ENCODE measurements around the gene GARIN1A. TPM values are rescaled to one million over a fixed set of nuclear protein-coding genes. Genes with fewer than 3 reads are reported as not detected.
"Not testable (repeated sequence)": the region's sequence is repeated elsewhere in the genome, so short reads cannot be mapped to it uniquely, and the experiment has no call there.

The GARIN1A gene
- 0.32 and 0.48 TPM in 2 replicates for total RNA-seq

DNA sequence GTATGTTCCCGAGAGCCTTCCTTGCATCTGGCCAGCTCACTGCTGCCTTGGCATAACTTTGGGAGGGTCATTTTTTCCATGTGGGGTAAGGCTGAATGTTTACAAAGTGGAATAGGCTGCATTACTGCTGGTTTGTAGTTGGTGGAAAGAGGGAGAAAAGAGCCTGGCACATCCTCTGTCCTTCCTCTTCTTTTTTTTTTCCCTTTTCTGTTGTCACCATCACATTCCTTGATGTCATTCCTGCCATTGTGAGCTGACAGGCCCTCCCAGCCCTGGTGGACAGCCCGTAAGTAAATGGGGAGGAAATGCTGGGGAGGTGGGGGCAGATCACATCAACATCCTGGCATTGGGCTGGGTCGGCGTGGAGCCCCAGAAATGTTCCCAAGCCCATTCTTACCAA lies at the start of gene GARIN1A:
TSS of gene GARIN1A (plus strand) at position 301 of the 400 bp plus-strand sequence. CDS start 106 bp downstream, outside the sequence.
- Mint-ChIP-seq H3K27ac (no peak within 1 kb of the TSS), H3K27me3 (ENCODE audit: low read depth) (peaks cover 7% of the 10 kb centered on the region), H3K4me1 (ENCODE audit: low read depth) (no peaks in the 10 kb centered on the region), H3K4me3 (ENCODE audit: low read depth) (no peak within 1 kb of the TSS), H3K36me3 (ENCODE audit: low read depth) (no peaks in the 10 kb centered on the region), H3K9me3 (no peaks in the 10 kb centered on the region)
- no peak for DNase-seq (ENCODE audit: low spot score)
- intact Hi-C loops (cut with micrococcal nuclease) = no loop called here

DNA sequence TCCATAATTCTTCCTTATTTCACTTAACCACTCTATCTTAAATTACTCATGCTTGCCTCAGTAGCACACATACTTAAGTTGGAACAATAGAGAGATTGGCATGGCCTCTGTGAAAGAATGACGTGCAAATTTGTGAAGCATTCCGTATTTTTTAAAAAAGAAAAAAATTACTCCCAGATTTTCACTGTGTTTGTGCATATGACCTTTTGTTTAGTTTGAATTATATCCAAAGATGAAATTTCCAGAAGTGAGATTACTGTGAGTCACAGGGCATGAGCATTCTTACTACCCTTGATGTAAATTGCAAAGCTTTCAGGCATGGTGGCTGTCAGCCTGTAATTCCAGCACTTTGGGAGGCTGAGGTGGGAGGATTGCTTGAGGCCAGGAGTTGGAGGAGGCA lies 45.0 kb upstream of the GARIN1A start:
- intact Hi-C loops (cut with micrococcal nuclease); H3K27ac Mint-ChIP-seq; H3K4me3 Mint-ChIP-seq (ENCODE audit: low read depth); DNase-seq (ENCODE audit: low spot score); H3K4me1 Mint-ChIP-seq (ENCODE audit: low read depth); H3K9me3 Mint-ChIP-seq; H3K27me3 Mint-ChIP-seq (ENCODE audit: low read depth): not testable (repeated sequence)
- H3K36me3 Mint-ChIP-seq (ENCODE audit: low read depth) = peaks cover 51% of the 10 kb centered on the region

DNA sequence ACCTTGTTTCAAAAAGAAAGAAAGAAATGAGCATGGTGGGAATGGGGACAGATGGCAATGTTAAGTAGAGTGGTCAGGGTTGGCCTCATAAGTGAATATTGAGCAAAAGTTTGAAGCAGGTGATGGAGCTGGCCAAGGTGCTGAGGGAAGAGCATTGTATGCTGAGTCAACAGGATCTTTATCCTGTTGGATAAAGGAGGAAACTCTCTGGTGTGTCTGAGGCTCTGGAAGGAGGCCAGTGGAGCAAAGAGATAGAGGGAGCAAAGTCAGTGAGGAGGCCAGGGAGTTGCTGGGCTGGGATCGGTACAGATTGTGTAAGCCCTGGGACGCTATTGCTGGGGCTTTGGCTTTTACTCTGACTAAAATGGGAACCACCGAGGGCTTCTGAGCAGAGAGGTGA lies 38.2 kb upstream of the GARIN1A start:
- H3K9me3 Mint-ChIP-seq; H3K4me3 Mint-ChIP-seq (ENCODE audit: low read depth); intact Hi-C loops (cut with micrococcal nuclease); H3K27ac Mint-ChIP-seq; H3K4me1 Mint-ChIP-seq (ENCODE audit: low read depth); DNase-seq (ENCODE audit: low spot score); H3K27me3 Mint-ChIP-seq (ENCODE audit: low read depth): not testable (repeated sequence)
- H3K36me3 Mint-ChIP-seq (ENCODE audit: low read depth) = peaks cover 49% of the 10 kb centered on the region

DNA sequence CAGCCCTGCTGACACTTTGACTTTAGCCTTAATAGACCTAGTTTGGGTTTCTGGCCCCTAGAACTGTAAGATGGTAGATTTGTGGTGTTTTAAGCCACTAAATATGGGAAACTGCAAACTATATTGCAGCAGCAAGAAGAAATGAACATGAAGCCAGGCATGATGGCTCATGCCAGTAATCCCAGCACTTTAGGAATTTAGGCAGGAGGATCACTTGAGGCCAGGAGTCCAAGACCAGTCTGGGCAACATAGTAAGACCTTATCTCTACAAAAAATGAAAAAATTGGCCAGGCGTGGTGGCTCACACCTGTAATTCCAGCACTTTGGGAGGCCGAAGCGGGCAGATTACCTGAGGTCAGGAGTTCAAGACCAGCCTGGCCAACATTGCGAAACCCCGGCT lies 26.9 kb upstream of the GARIN1A start:
- H3K9me3 Mint-ChIP-seq; intact Hi-C loops (cut with micrococcal nuclease); H3K27me3 Mint-ChIP-seq (ENCODE audit: low read depth); H3K4me1 Mint-ChIP-seq (ENCODE audit: low read depth); DNase-seq (ENCODE audit: low spot score); H3K4me3 Mint-ChIP-seq (ENCODE audit: low read depth); H3K27ac Mint-ChIP-seq: not testable (repeated sequence)
- peaks cover 33% of the 10 kb centered on the region for H3K36me3 Mint-ChIP-seq (ENCODE audit: low read depth)

DNA sequence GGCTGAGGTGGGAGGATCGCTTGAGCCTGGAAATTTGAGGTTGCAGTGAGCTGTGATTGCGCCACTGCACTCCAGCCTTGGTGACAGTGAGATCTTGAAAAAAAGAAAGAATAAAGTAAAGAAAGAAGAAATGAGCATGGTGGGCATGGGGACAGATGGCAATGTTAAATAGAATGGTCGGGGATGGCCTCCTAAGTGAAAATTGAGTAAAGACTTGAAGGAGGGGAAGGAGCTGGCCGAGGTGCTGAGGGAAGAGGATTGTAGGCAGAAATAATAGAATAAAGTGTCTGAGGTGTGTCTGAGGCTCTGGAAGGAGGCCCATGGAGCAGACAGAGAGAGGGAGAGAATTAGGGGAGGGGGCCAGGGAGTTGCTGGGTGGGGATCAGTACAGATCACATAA lies 26.2 kb upstream of the GARIN1A start:
- intact Hi-C loops (cut with micrococcal nuclease) = not testable (repeated sequence)

DNA sequence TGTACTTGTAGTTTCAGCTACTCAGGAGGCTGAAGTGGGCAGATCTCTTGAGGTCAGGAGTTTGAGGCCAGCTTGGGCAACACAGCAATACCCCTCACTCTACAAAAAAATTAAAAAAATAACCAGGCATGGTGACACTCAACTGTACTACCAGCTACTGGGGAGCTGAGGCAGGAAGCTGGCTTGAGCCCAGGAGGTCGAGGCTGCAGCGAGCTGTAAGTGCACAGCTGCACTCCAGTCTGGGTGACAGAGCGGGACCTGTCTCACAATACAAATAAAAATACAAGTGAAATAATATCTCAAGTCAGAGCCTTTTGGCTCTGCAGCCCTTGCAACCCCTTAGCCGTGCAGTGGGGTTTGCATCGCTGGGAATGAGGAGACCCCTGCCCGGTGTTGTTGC lies 25.2 kb upstream of the GARIN1A start:
- intact Hi-C loops (cut with micrococcal nuclease); H3K4me3 Mint-ChIP-seq (ENCODE audit: low read depth); H3K4me1 Mint-ChIP-seq (ENCODE audit: low read depth); H3K27me3 Mint-ChIP-seq (ENCODE audit: low read depth); H3K27ac Mint-ChIP-seq; DNase-seq (ENCODE audit: low spot score); H3K9me3 Mint-ChIP-seq: not testable (repeated sequence)
- H3K36me3 Mint-ChIP-seq (ENCODE audit: low read depth) = peaks cover 32% of the 10 kb centered on the region

More for the DNA sequence above, 26.2 kb upstream of the GARIN1A start:
- H3K27ac Mint-ChIP-seq; DNase-seq (ENCODE audit: low spot score); H3K27me3 Mint-ChIP-seq (ENCODE audit: low read depth); H3K4me1 Mint-ChIP-seq (ENCODE audit: low read depth); H3K4me3 Mint-ChIP-seq (ENCODE audit: low read depth); H3K9me3 Mint-ChIP-seq: not testable (repeated sequence)
- peaks cover 32% of the 10 kb centered on the region for H3K36me3 Mint-ChIP-seq (ENCODE audit: low read depth)

DNA sequence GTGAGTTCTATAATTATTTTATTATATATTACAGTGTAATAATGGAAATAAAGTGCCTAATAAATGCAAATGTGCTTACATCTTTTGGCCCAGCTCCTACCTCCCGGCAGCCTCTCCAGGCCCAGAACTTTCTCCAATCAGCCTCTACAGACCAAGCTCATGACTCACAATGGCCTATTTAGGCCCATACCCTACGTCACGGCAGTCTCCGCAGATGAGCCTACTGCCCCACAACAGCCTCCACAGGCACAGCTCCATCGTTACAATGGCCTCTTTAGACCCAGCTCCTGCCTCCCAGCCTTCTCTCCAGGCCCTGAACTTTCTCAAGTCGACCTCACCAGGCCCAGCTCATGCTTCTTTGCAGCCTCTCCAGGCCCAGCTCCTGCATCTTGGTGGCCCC lies 21.0 kb upstream of the GARIN1A start:
- H3K27me3 Mint-ChIP-seq (ENCODE audit: low read depth); DNase-seq (ENCODE audit: low spot score); H3K4me3 Mint-ChIP-seq (ENCODE audit: low read depth); H3K4me1 Mint-ChIP-seq (ENCODE audit: low read depth); H3K9me3 Mint-ChIP-seq; H3K27ac Mint-ChIP-seq; intact Hi-C loops (cut with micrococcal nuclease): not testable (repeated sequence)
- H3K36me3 Mint-ChIP-seq (ENCODE audit: low read depth) = peaks cover 24% of the 10 kb centered on the region

DNA sequence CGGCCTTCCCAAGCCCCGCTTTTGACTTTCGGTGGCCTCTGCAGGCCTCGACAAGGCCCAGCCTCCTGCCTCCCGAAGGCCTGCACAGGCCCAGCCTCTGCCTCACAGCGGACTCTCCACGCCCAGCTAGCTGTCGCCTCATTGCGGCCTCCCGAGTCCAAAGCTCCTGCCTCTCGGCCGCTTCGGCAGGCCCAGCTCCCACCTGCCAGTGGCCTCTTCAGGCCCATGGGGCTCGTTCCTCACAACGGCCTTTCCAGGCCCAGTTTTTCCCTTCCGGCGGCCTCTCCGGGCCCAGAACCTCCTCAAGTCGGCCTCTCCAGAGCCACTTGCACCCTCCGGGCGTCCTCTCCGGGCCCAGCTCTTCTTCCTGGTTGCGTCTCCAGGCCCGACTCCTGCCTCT lies 19.5 kb upstream of the GARIN1A start:
- not testable (repeated sequence) for H3K4me1 Mint-ChIP-seq (ENCODE audit: low read depth)

DNA sequence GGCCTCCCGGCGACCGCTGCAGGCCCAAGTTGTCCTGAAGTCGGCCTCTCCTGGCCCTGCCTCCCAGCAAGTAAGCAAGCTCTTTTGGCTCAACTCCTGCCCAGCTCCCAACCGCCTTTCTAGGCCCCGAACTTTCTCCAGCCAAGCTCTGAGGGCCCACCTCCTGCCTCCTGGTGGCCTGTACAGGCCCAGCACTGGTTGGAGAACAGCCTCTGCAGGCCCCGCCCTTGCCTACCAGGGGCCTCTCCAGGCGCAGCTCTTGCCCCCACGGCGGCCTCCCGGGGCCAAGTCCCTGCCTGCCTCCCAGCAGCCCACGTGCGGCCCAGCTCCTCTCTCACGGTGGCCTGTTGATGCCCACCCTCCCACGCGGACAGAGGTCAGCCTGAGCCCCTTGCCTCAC lies 18.9 kb upstream of the GARIN1A start:
- H3K4me3 Mint-ChIP-seq (ENCODE audit: low read depth); H3K9me3 Mint-ChIP-seq; H3K4me1 Mint-ChIP-seq (ENCODE audit: low read depth); H3K27ac Mint-ChIP-seq; intact Hi-C loops (cut with micrococcal nuclease); DNase-seq (ENCODE audit: low spot score); H3K27me3 Mint-ChIP-seq (ENCODE audit: low read depth): not testable (repeated sequence)
- peaks cover 22% of the 10 kb centered on the region for H3K36me3 Mint-ChIP-seq (ENCODE audit: low read depth)

More for the DNA sequence above, 19.5 kb upstream of the GARIN1A start:
- DNase-seq (ENCODE audit: low spot score); intact Hi-C loops (cut with micrococcal nuclease); H3K27ac Mint-ChIP-seq; H3K4me3 Mint-ChIP-seq (ENCODE audit: low read depth); H3K27me3 Mint-ChIP-seq (ENCODE audit: low read depth); H3K9me3 Mint-ChIP-seq: not testable (repeated sequence)
- H3K36me3 Mint-ChIP-seq (ENCODE audit: low read depth) = peaks cover 22% of the 10 kb centered on the region

DNA sequence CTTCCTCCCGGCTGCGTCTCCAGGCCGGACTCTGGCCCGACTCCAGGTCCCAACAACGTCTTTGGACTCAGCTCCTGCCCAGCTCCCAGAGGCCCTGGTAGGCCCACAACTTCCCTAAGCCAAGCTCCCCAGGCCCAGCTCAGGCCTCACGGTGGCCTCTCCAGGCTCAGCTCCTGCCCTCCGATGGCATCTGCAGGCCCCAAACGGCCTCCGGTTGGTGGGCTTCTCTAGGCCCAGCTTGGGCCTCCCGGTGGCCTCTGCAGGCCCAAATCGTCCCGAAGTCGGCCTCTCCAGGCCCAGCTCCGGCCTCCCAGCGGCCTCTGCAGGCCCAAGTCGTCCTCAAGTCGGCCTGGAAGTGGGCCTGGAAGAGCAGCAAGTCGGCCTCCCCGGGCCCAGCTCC lies 18.0 kb upstream of the GARIN1A start:
- peaks cover 26% of the 10 kb centered on the region for H3K36me3 Mint-ChIP-seq (ENCODE audit: low read depth)
- H3K27ac Mint-ChIP-seq; DNase-seq (ENCODE audit: low spot score); H3K9me3 Mint-ChIP-seq; H3K27me3 Mint-ChIP-seq (ENCODE audit: low read depth); H3K4me3 Mint-ChIP-seq (ENCODE audit: low read depth); H3K4me1 Mint-ChIP-seq (ENCODE audit: low read depth); intact Hi-C loops (cut with micrococcal nuclease): not testable (repeated sequence)

DNA sequence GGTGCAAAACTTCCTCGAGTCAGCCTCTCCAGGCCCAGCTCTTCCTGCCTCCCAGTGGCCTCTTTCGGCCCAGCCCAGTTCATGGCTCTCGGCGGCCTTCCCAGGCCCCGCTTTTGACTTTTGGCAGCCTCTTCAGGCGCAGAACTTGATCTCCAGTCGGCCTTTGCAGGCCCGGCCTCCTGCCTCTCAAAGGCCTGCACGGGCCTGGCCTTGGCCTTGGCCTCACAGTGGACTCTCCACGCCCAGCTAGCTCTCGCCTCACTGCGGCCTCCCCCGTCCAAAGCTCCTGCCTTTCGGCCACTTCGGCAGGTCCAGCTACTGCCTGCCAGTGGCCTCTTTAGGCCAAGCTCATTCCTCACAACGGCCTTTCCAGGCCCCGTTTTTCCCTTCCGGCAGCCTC lies 17.6 kb upstream of the GARIN1A start:
- DNase-seq (ENCODE audit: low spot score); H3K27ac Mint-ChIP-seq; H3K9me3 Mint-ChIP-seq; H3K27me3 Mint-ChIP-seq (ENCODE audit: low read depth); intact Hi-C loops (cut with micrococcal nuclease); H3K4me1 Mint-ChIP-seq (ENCODE audit: low read depth); H3K4me3 Mint-ChIP-seq (ENCODE audit: low read depth): not testable (repeated sequence)
- H3K36me3 Mint-ChIP-seq (ENCODE audit: low read depth) = peaks cover 26% of the 10 kb centered on the region

DNA sequence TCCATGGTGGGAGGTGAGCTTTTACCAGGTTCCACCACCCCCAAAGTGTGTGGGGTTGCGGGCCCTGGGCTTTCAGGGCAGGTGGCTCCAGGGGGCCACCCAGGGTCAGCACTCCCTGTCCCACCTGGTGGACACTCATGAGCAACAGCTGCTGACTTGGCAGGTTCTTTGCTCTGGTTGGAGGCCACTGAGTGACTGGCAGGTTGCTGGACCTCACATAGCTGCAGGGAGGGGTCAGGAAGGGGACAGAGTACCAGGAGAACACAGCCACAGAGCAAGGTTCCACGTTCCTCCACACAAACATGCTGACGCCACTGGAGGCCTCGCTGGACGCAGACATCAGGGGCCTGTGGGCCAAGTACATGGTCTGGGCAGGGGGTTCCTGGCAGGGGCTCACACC lies 13.7 kb upstream of the GARIN1A start:
- intact Hi-C loops (cut with micrococcal nuclease); H3K27me3 Mint-ChIP-seq (ENCODE audit: low read depth); H3K27ac Mint-ChIP-seq; H3K4me3 Mint-ChIP-seq (ENCODE audit: low read depth); H3K4me1 Mint-ChIP-seq (ENCODE audit: low read depth); DNase-seq (ENCODE audit: low spot score): not testable (repeated sequence)
- H3K9me3 Mint-ChIP-seq = peaks cover 27% of the 10 kb centered on the region
- peaks cover 27% of the 10 kb centered on the region for H3K36me3 Mint-ChIP-seq (ENCODE audit: low read depth)

DNA sequence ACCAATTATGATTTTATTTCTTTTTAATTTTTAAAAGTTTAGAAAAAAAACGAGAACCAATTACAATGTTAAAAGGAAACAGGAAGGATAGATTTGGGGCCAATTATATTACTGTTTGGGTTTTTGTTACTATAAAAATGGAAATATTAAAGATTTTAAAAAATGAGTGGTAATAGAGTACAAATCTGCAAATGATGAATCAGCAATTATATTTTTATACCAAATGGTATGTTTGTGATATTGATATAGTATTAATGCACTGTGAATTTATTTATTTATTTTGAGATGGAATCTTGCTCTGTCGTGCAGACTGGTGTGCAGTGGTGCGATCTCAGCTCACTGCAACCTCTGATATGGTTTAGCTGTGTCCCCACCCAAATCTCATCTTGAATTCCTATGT lies 11.5 kb upstream of the GARIN1A start:
- peaks cover 22% of the 10 kb centered on the region for H3K36me3 Mint-ChIP-seq (ENCODE audit: low read depth)
- H3K4me1 Mint-ChIP-seq (ENCODE audit: low read depth) = no peaks in the 10 kb centered on the region
- peaks cover 27% of the 10 kb centered on the region for H3K9me3 Mint-ChIP-seq
- intact Hi-C loops (cut with micrococcal nuclease) = no loop called here
- H3K27ac Mint-ChIP-seq = no peak overlapping the region
- no peak overlapping the region for H3K4me3 Mint-ChIP-seq (ENCODE audit: low read depth)
- no peak for DNase-seq (ENCODE audit: low spot score)
- H3K27me3 Mint-ChIP-seq (ENCODE audit: low read depth) = no peaks in the 10 kb centered on the region

DNA sequence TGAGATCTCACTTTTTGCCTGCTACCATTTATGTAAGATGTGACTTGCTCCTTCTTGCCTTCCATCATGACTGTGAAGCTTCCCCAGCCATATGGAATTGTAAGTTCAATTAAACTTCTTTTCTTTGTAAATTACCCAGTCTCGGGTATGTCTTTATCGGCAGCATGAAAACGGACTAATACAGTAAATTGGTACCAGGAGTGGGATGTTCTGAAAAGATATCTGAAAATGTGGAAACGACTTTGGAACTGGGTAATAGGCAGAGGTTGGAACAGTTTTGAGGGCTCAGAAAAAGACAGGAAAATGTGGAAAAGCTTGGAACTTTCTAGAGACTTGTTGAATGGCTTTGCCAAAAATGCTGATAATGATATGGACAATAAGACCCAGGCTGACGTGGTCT lies 10.6 kb upstream of the GARIN1A start:
- no peak for DNase-seq (ENCODE audit: low spot score)
- Mint-ChIP-seq H3K4me1 (ENCODE audit: low read depth) (no peaks in the 10 kb centered on the region), H3K9me3 (peaks cover 27% of the 10 kb centered on the region), H3K27me3 (ENCODE audit: low read depth) (no peaks in the 10 kb centered on the region), H3K4me3 (ENCODE audit: low read depth) (no peak overlapping the region), H3K36me3 (ENCODE audit: low read depth) (peaks cover 22% of the 10 kb centered on the region), H3K27ac (no peak overlapping the region)
- intact Hi-C loops (cut with micrococcal nuclease) = no loop called here
